GM21717 (cell line): Measurements from ENCODE around the gene RNF38.
"Not testable (repeated sequence)": the region's sequence is repeated elsewhere in the genome, so short reads cannot be mapped to it uniquely, and the experiment has no call there.

Source experiments
- ATAC-seq: cut with Tn5 transposase; IDR thresholded peaks from one replicate; pipeline ENCODE4 v1.9.1; 2021; ENCODE audit warnings: mild to moderate bottlenecking, moderate library complexity; ENCODE audit not compliant: unreplicated experiment

Gene RNF38

GRCh38 chr9:36336131-36336907 lies 63.8 kb downstream of the RNF38 start:
- no peak for ATAC-seq

- no peak for ATAC-seq
These were observed 68.1 kb downstream of the RNF38 start for GRCh38 chr9:36332006-36332405.

GRCh38 chr9:36328798-36329411 lies 71.2 kb downstream of the RNF38 start:
- no peak for ATAC-seq

- no peak for ATAC-seq
These were observed 74.8 kb downstream of the RNF38 start for GRCh38 chr9:36325081-36325828.

GRCh38 chr9:36323926-36324325 lies 76.1 kb downstream of the RNF38 start:
- no peak for ATAC-seq

GRCh38 chr9:36322462-36322861 lies 77.6 kb downstream of the RNF38 start:
- no peak for ATAC-seq

GRCh38 chr9:36321903-36322302 lies 78.2 kb downstream of the RNF38 start:
- ATAC-seq = not testable (repeated sequence)

- no peak for ATAC-seq
These were observed 79.6 kb downstream of the RNF38 start for GRCh38 chr9:36320466-36320865.

- ATAC-seq = no peak
These were observed 80.3 kb downstream of the RNF38 start for GRCh38 chr9:36319806-36320205.

GRCh38 chr9:36319183-36319582 lies 80.9 kb downstream of the RNF38 start:
- ATAC-seq = no peak

GRCh38 chr9:36318212-36318802 lies 81.8 kb downstream of the RNF38 start:
- ATAC-seq = no peak

- no peak for ATAC-seq
These were observed 82.3 kb downstream of the RNF38 start for GRCh38 chr9:36317766-36318165.

GRCh38 chr9:36316611-36317317 lies 83.3 kb downstream of the RNF38 start:
- ATAC-seq = no peak

GRCh38 chr9:36316049-36316448 lies 84.0 kb downstream of the RNF38 start:
- no peak for ATAC-seq

- ATAC-seq = no peak
These were observed 84.8 kb downstream of the RNF38 start for GRCh38 chr9:36315283-36315682.

- ATAC-seq = no peak
These were observed 85.3 kb downstream of the RNF38 start for GRCh38 chr9:36314740-36315139.

- no peak for ATAC-seq
These were observed 93.4 kb downstream of the RNF38 start for GRCh38 chr9:36306471-36307306.

GRCh38 chr9:36304366-36304765 lies 95.7 kb downstream of the RNF38 start:
- not testable (repeated sequence) for ATAC-seq

- no peak for ATAC-seq
These were observed 98.8 kb downstream of the RNF38 start for GRCh38 chr9:36301227-36301626.

- ATAC-seq = no peak
These were observed 101.5 kb downstream of the RNF38 start for GRCh38 chr9:36298566-36298965.
